GM23338 (cell line): ENCODE results near the gene PGM2. TPM values are rescaled to one million over a fixed set of nuclear protein-coding genes. Genes with fewer than 3 reads are reported as not detected.

Experiments
- ATAC-seq: fragments of 200-7000 bp; cut with Tn5 transposase; 3 replicates; pipeline ENCODE4 v1.9.1; 2020
- DNase-seq: peaks from one replicate; pipeline ENCODE4 v3.0.0-alpha.2; 2015; ENCODE audit warnings: low spot score
- H2AFZ ChIP-seq: fragments of 200-600 bp; sonication (generic); 2 replicates; pipeline ENCODE4 v1.8.0; 2016; ENCODE audit warnings: antibody characterized with exemption, mild to moderate bottlenecking, moderate library complexity
- H3F3A ChIP-seq: fragments of 200-600 bp; sonication (generic); replicated peaks from 2 replicates; pipeline ENCODE4 v1.8.0; 2017; ENCODE audit warnings: antibody characterized with exemption, mixed run types, low read depth
- H3K27ac ChIP-seq: fragments of 200-600 bp; sonication (generic); 2 replicates; pipeline ENCODE4 v1.6.1; 2016; ENCODE audit warnings: low read depth
- H3K27me3 ChIP-seq: fragments of 200-600 bp; sonication (generic); 2 replicates; pipeline ENCODE4 v1.8.0; 2016; ENCODE audit warnings: mild to moderate bottlenecking, mixed run types, moderate library complexity; ENCODE audit not compliant: insufficient read depth
- H3K36me3 ChIP-seq: fragments of 200-600 bp; sonication (generic); 2 replicates; pipeline ENCODE4 v1.8.0; 2016; ENCODE audit warnings: mild to moderate bottlenecking; ENCODE audit not compliant: insufficient read depth
- H3K4me1 ChIP-seq: fragments of 200-600 bp; sonication (generic); 2 replicates; pipeline ENCODE4 v1.8.0; 2016; ENCODE audit warnings: mild to moderate bottlenecking, moderate library complexity; ENCODE audit not compliant: insufficient read depth
- H3K4me2 ChIP-seq: fragments of 200-600 bp; sonication (generic); 2 replicates; pipeline ENCODE4 v1.7.1; 2017; ENCODE audit warnings: mixed run types
- H3K4me3 ChIP-seq: fragments of 200-600 bp; sonication (generic); 2 replicates; pipeline ENCODE4 v1.6.1; 2016; ENCODE audit warnings: mixed run types
- H3K79me2 ChIP-seq: fragments of 200-600 bp; sonication (generic); replicated peaks from 2 replicates; pipeline ENCODE4 v1.8.0; 2017; ENCODE audit warnings: mild to moderate bottlenecking; ENCODE audit not compliant: insufficient read depth
- H3K9me2 ChIP-seq: fragments of 200-600 bp; sonication (generic); 2 replicates; pipeline ENCODE4 v1.8.0; 2017; ENCODE audit not compliant: insufficient read depth
- H4K20me1 ChIP-seq: fragments of 200-600 bp; sonication (generic); replicated peaks from 2 replicates; pipeline ENCODE4 v1.8.0; 2017; ENCODE audit warnings: mild to moderate bottlenecking; ENCODE audit not compliant: insufficient read depth
- H3K27ac Mint-ChIP-seq: 2 replicates; pipeline ENCODE4 v1.8.0; 2020; ENCODE audit warnings: inconsistent platforms, mild to moderate bottlenecking, moderate library complexity, mixed read lengths
- H3K27me3 Mint-ChIP-seq: 3 replicates; pipeline ENCODE4 v1.8.0; 2022; ENCODE audit warnings: low read depth, mild to moderate bottlenecking, moderate library complexity, mixed read lengths, inconsistent platforms; ENCODE audit not compliant: insufficient read depth, poor library complexity
- H3K36me3 Mint-ChIP-seq: 3 replicates; pipeline ENCODE4 v1.8.0; 2021; ENCODE audit warnings: low read depth, mild to moderate bottlenecking, inconsistent platforms, moderate library complexity, mixed read lengths
- H3K4me1 Mint-ChIP-seq: 3 replicates; pipeline ENCODE4 v1.8.0; 2020; ENCODE audit warnings: mild to moderate bottlenecking, inconsistent platforms, mixed read lengths
- H3K4me3 Mint-ChIP-seq: 3 replicates; pipeline ENCODE4 v1.8.0; 2021; ENCODE audit warnings: moderate library complexity, mild to moderate bottlenecking, inconsistent platforms, mixed read lengths
- H3K9me3 Mint-ChIP-seq: 3 replicates; pipeline ENCODE4 v1.8.0; 2020; ENCODE audit warnings: moderate library complexity, mild to moderate bottlenecking, inconsistent platforms, mixed read lengths
- CREB1 ChIP-seq: fragments of 250-450 bp; sonication (Bioruptor Pico); IDR thresholded peaks from 2 replicates; pipeline ENCODE4 v1.5.0; 2020; ENCODE audit warnings: low read depth, mild to moderate bottlenecking, moderate library complexity
- CTCF ChIP-seq, 2 experiments: fragments of 200-600 bp in 1 of 2; sonication (generic) in 1 of 2; conservative IDR thresholded peaks; 2 replicates each; pipeline versions ENCODE4 v1.5.1 to v1.6.1; 2016 to 2017; ENCODE audit warnings: antibody characterized with exemption in 2 of 2, low read depth in 2 of 2, mild to moderate bottlenecking in 2 of 2, moderate library complexity in 1 of 2
- ETS1 ChIP-seq: IDR thresholded peaks from 2 replicates; pipeline ENCODE4 v1.6.1; 2016; ENCODE audit warnings: antibody characterized with exemption
- EZH2 ChIP-seq: fragments of 200-600 bp; sonication (generic); IDR thresholded peaks from one replicate; pipeline ENCODE4 v1.8.0; 2017; ENCODE audit warnings: antibody characterized with exemption, mild to moderate bottlenecking, low read depth; ENCODE audit not compliant: unreplicated experiment
- EZH2phosphoT487 ChIP-seq: fragments of 200-600 bp; sonication (generic); IDR thresholded peaks from one replicate; pipeline ENCODE4 v1.8.1; 2018; ENCODE audit warnings: antibody characterized with exemption; ENCODE audit not compliant: unreplicated experiment
- JUNB ChIP-seq: IDR thresholded peaks from one replicate; pipeline ENCODE4 v1.6.1; 2016; ENCODE audit warnings: antibody characterized with exemption; ENCODE audit not compliant: unreplicated experiment
- NANOG ChIP-seq: IDR thresholded peaks from 2 replicates; pipeline ENCODE4 v1.6.1; 2016; ENCODE audit warnings: antibody characterized with exemption, borderline replicate concordance
- POLR2AphosphoS5 ChIP-seq: IDR thresholded peaks from 2 replicates; pipeline ENCODE4 v1.6.1; 2016; ENCODE audit warnings: antibody characterized with exemption, low read depth
- REST ChIP-seq: IDR thresholded peaks from one replicate; pipeline ENCODE4 v1.6.1; 2018; ENCODE audit warnings: antibody characterized with exemption; ENCODE audit not compliant: unreplicated experiment
- STAT1 ChIP-seq: IDR thresholded peaks from one replicate; pipeline ENCODE4 v1.6.1; 2016; ENCODE audit warnings: antibody characterized with exemption; ENCODE audit not compliant: unreplicated experiment
- ZNF114 ChIP-seq: fragments of 250-450 bp; sonication (Bioruptor Pico); IDR thresholded peaks from 2 replicates; pipeline ENCODE4 v1.5.0; 2020; ENCODE audit warnings: mild to moderate bottlenecking, moderate library complexity
- ZNF331 ChIP-seq: fragments of 250-450 bp; sonication (Bioruptor Pico); IDR thresholded peaks from 2 replicates; pipeline ENCODE4 v1.5.0; 2020; ENCODE audit warnings: low read depth, mild to moderate bottlenecking, moderate library complexity
- ZNF462 ChIP-seq: fragments of 250-450 bp; sonication (Bioruptor Pico); IDR thresholded peaks from 2 replicates; pipeline ENCODE4 v1.5.0; 2020; ENCODE audit warnings: mild to moderate bottlenecking, moderate library complexity
- polyA plus RNA-seq: library from polyadenylated mRNA; unstranded; fragments of >200 nt; fragmentation: Nextera tagmentation; extraction: Ambion mirVana; gene quantifications from 2 replicates; pipeline ENCODE4 v1.2.1, GENCODE V29; 2016
- total RNA-seq: library from RNA; depleted of rRNA; stranded (reverse); fragments of >200 nt; shearing (Covaris generic); gene quantifications from 2 replicates; pipeline ENCODE4 v1.2.3, GENCODE V29; 2014

The PGM2 gene
- total and polyA plus RNA-seq, 2 experiments from 2014 or later, result 11.4 to 30.8 TPM

GRCh38 chr4:37798616-37799015 is 27.9 kb upstream of the PGM2 start:
- Mint-ChIP-seq H3K36me3 (no peaks in the 10 kb centered on the region), H3K4me3 (no peak overlapping the region)
- H3K79me2 ChIP-seq, result no peaks in the 10 kb centered on the region

More at GRCh38 chr4:37798616-37799015, 27.9 kb upstream of the PGM2 start:
- H3K4me2 ChIP-seq, result no peak overlapping the region
- no peaks in the 10 kb centered on the region for H3K9me3 Mint-ChIP-seq
- no peaks in the 10 kb centered on the region for H3K4me1 ChIP-seq
- no peaks in the 10 kb centered on the region for H3K36me3 ChIP-seq
- H3K27ac ChIP-seq, result no peak overlapping the region
- H3K4me1 Mint-ChIP-seq, result peaks cover 3% of the 10 kb centered on the region; the same call in 2 of the 3 replicates
- TF ChIP-seq ZNF462 (CRISPR knock-in tag) (no peak), CREB1 (CRISPR knock-in tag) (no peak), CTCF (conservative IDR thresholded peaks at IDR 0.05; ENCODE audit: low read depth in 2 of 2) (no peak), JUNB (no peak), ZNF331 (CRISPR knock-in tag) (no peak), ETS1 (no peak), STAT1 (no peak), ZNF114 (CRISPR knock-in tag) (no peak), NANOG (no peak), REST (no peak), EZH2phosphoT487 (no peak), EZH2 (no peak), POLR2AphosphoS5 (no peak)
- no peak overlapping the region for H3K4me3 ChIP-seq
- no peak overlapping the region for H2AFZ ChIP-seq
- no peak overlapping the region for H3K27ac Mint-ChIP-seq
- no peaks in the 10 kb centered on the region for H3F3A ChIP-seq
- H3K27me3 Mint-ChIP-seq, result no peaks in the 10 kb centered on the region
- H3K9me2 ChIP-seq, result no peaks in the 10 kb centered on the region
- H4K20me1 ChIP-seq, result no peaks in the 10 kb centered on the region
- DNase-seq, result no peak
- ATAC-seq, result no peak
- no peaks in the 10 kb centered on the region for H3K27me3 ChIP-seq
